Measurements from ENCODE around the gene ATP8A1.

GRCh38 chr4:42523066-42523718 lies 133.7 kb downstream of the ATP8A1 start:
- TF ChIP-seq, protein P1, sequence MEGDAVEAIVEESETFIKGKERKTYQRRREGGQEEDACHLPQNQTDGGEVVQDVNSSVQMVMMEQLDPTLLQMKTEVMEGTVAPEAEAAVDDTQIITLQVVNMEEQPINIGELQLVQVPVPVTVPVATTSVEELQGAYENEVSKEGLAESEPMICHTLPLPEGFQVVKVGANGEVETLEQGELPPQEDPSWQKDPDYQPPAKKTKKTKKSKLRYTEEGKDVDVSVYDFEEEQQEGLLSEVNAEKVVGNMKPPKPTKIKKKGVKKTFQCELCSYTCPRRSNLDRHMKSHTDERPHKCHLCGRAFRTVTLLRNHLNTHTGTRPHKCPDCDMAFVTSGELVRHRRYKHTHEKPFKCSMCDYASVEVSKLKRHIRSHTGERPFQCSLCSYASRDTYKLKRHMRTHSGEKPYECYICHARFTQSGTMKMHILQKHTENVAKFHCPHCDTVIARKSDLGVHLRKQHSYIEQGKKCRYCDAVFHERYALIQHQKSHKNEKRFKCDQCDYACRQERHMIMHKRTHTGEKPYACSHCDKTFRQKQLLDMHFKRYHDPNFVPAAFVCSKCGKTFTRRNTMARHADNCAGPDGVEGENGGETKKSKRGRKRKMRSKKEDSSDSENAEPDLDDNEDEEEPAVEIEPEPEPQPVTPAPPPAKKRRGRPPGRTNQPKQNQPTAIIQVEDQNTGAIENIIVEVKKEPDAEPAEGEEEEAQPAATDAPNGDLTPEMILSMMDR (conservative IDR thresholded peaks at IDR 0.05), result no peak
- TF ChIP-seq ZFX (IDR thresholded peaks at IDR 0.05), result no peak
